ENCODE results near the gene TTC9B.

TTC9B gene

GRCh38 chr19:40255619-40256166, 37.5 kb upstream of the TTC9B start:
- H3K4me3 ChIP-seq (replicated peaks; ENCODE audit: low read depth, low read length): no peak overlapping the region
- no peak for TF ChIP-seq CTCF (IDR thresholded peaks at IDR 0.05; ENCODE audit: low read depth, low read length, missing control alignments)
- no peak for DNase-seq (ENCODE audit: extremely low read depth, low read depth)

- DNase-seq (ENCODE audit: extremely low read depth, low read depth): no peak
- no peak overlapping the region for H3K4me3 ChIP-seq (replicated peaks; ENCODE audit: low read depth, low read length)
These were observed 36.7 kb upstream of the TTC9B start for GRCh38 chr19:40254714-40255418.

GRCh38 chr19:40253611-40254092, 35.5 kb upstream of the TTC9B start:
- TF ChIP-seq CTCF (IDR thresholded peaks at IDR 0.05; ENCODE audit: low read depth, low read length, missing control alignments): no peak
- H3K4me3 ChIP-seq (replicated peaks; ENCODE audit: low read depth, low read length): no peak overlapping the region

More at GRCh38 chr19:40254714-40255418, 36.7 kb upstream of the TTC9B start:
- TF ChIP-seq CTCF (IDR thresholded peaks at IDR 0.05; ENCODE audit: low read depth, low read length, missing control alignments): no peak

GRCh38 chr19:40252395-40252794, 34.2 kb upstream of the TTC9B start:
- no peak for DNase-seq (ENCODE audit: extremely low read depth, low read depth)
- no peak overlapping the region for H3K4me3 ChIP-seq (replicated peaks; ENCODE audit: low read depth, low read length)
- no peak for TF ChIP-seq CTCF (IDR thresholded peaks at IDR 0.05; ENCODE audit: low read depth, low read length, missing control alignments)

More at GRCh38 chr19:40253611-40254092, 35.5 kb upstream of the TTC9B start:
- DNase-seq (ENCODE audit: extremely low read depth, low read depth): no peak

- H3K4me3 ChIP-seq (replicated peaks; ENCODE audit: low read depth, low read length): no peak overlapping the region
- DNase-seq (ENCODE audit: extremely low read depth, low read depth): no peak
- TF ChIP-seq CTCF (IDR thresholded peaks at IDR 0.05; ENCODE audit: low read depth, low read length, missing control alignments): no peak
These were observed 33.8 kb upstream of the TTC9B start for GRCh38 chr19:40251991-40252390.

GRCh38 chr19:40251244-40251643, 33.1 kb upstream of the TTC9B start:
- no peak for DNase-seq (ENCODE audit: extremely low read depth, low read depth)
- TF ChIP-seq CTCF (IDR thresholded peaks at IDR 0.05; ENCODE audit: low read depth, low read length, missing control alignments): no peak
- H3K4me3 ChIP-seq (replicated peaks; ENCODE audit: low read depth, low read length): no peak overlapping the region

Measured in HFF-Myc (cell line).